Measurements from ENCODE around the gene RDH11. TPM values are rescaled to one million over a fixed set of nuclear protein-coding genes. Genes with fewer than 3 reads are reported as not detected.

RDH11 gene
- total RNA-seq, 3 donors from 2014 or later = 36.0 to 44.1 (median 38.3) TPM

DNA sequence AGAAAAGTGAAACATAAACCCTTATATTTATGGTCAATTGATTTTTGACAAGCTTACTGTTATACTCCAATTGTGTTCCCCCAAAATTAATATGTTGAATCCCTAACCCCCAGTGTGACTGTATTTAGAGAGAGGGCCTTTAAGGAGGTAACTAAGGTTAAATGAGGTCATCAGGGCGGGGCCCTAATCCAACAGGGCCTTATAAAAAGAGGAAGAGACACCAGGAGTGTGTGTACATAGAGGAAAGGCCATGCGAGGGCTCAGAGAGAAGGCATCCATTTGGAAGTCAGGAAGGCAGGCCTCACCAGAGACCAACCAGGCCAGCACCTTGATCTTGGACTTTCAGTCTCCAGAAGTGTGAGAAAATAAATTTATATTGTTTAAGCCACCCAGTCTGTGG lies 14.6 kb downstream of the RDH11 start:
- Histone ChIP-seq H3K4me3 (no peak overlapping the region), H3K36me3 (ENCODE audit: low read depth) (no peaks in the 10 kb centered on the region), H3K4me1 (ENCODE audit: low read depth) (no peaks in the 10 kb centered on the region), H3K9me3 (no peaks in the 10 kb centered on the region)
- ATAC-seq (peak; percentile 46), DNase-seq (peak in 1 of 3 donors; percentile 25)
- intact Hi-C loops (cut with DNase I, micrococcal nuclease) = no loop called here
- TF ChIP-seq, protein P1, sequence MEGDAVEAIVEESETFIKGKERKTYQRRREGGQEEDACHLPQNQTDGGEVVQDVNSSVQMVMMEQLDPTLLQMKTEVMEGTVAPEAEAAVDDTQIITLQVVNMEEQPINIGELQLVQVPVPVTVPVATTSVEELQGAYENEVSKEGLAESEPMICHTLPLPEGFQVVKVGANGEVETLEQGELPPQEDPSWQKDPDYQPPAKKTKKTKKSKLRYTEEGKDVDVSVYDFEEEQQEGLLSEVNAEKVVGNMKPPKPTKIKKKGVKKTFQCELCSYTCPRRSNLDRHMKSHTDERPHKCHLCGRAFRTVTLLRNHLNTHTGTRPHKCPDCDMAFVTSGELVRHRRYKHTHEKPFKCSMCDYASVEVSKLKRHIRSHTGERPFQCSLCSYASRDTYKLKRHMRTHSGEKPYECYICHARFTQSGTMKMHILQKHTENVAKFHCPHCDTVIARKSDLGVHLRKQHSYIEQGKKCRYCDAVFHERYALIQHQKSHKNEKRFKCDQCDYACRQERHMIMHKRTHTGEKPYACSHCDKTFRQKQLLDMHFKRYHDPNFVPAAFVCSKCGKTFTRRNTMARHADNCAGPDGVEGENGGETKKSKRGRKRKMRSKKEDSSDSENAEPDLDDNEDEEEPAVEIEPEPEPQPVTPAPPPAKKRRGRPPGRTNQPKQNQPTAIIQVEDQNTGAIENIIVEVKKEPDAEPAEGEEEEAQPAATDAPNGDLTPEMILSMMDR (IDR thresholded peaks at IDR 0.05) = no peak

GRCh38 chr14:67680121-67680602 lies 15.4 kb downstream of the RDH11 start:
- intact Hi-C loops (cut with DNase I, micrococcal nuclease) = no loop called here
- no peak overlapping the region for H3K4me3 ChIP-seq
- TF ChIP-seq, protein P1 (IDR thresholded peaks at IDR 0.05) = no peak
- no peak for DNase-seq
- peak; percentile 24 for ATAC-seq
- H3K9me3 ChIP-seq = no peaks in the 10 kb centered on the region
- H3K4me1 ChIP-seq (ENCODE audit: low read depth) = peaks cover 4% of the 10 kb centered on the region
- H3K36me3 ChIP-seq (ENCODE audit: low read depth) = no peaks in the 10 kb centered on the region

- no peak for DNase-seq
- H3K4me1 ChIP-seq (ENCODE audit: low read depth) = peaks cover 5% of the 10 kb centered on the region
- H3K4me3 ChIP-seq = no peak overlapping the region
- ATAC-seq = no peak
- TF ChIP-seq, protein P1 (IDR thresholded peaks at IDR 0.05) = no peak
- no peaks in the 10 kb centered on the region for H3K9me3 ChIP-seq
- intact Hi-C loops (cut with DNase I, micrococcal nuclease) = no loop called here
- H3K36me3 ChIP-seq (ENCODE audit: low read depth) = no peaks in the 10 kb centered on the region
Measured at GRCh38 chr14:67679006-67679405, 16.6 kb downstream of the RDH11 start.

- Histone ChIP-seq H3K9me3 (no peaks in the 10 kb centered on the region), H3K4me1 (ENCODE audit: low read depth) (peaks cover 22% of the 10 kb centered on the region), H3K36me3 (ENCODE audit: low read depth) (no peaks in the 10 kb centered on the region), H3K4me3 (peak overlapping the region; percentile 99)
- DNase-seq (no peak), ATAC-seq (no peak)
- TF ChIP-seq, protein P1 (IDR thresholded peaks at IDR 0.05) = no peak
- intact Hi-C loops (cut with DNase I, micrococcal nuclease) = no loop called here
Measured at GRCh38 chr14:67675219-67675582, 20.4 kb downstream of the RDH11 start.

- Histone ChIP-seq H3K4me3 (peak within 1 kb of the TSS; percentile 99), H3K36me3 (ENCODE audit: low read depth) (no peaks in the 10 kb centered on the region), H3K4me1 (ENCODE audit: low read depth) (peaks cover 22% of the 10 kb centered on the region), H3K9me3 (no peaks in the 10 kb centered on the region)
- intact Hi-C loops (cut with DNase I, micrococcal nuclease) = no loop called here
- ATAC-seq = peak; percentile 95
- TF ChIP-seq, protein P1 (IDR thresholded peaks at IDR 0.05) = no peak
- DNase-seq = peak; percentile 85 to 88 (median 86)
Measured at GRCh38 chr14:67674480-67675218, 20.9 kb downstream of the RDH11 start, which contains the start of gene VTI1B. Gene VTI1B, minus strand, starts transcription at chr14:67674632. Its CDS starts 143 bp downstream, at chr14:67674489.
